NCI-H2029 (cell line): ENCODE measurements around the gene TCL1A.
"Not testable (repeated sequence)": the region's sequence is repeated elsewhere in the genome, so short reads cannot be mapped to it uniquely, and the experiment has no call there.

Source experiments
- DNase-seq: peaks from one replicate; lab custom pipeline; 2025; lab: John Stamatoyannopoulos, UW

Gene TCL1A

GRCh38 chr14:95713596-95714371, at the start of gene TCL1A:
TCL1A (minus strand) TSS chr14:95714125; CDS start chr14:95714066, 59 bp downstream.
- no peak for DNase-seq

- not testable (repeated sequence) for DNase-seq
Observed at GRCh38 chr14:95763032-95763431, 49.1 kb upstream of the TCL1A start.

GRCh38 chr14:95761436-95761835, 47.5 kb upstream of the TCL1A start:
- DNase-seq: no peak

GRCh38 chr14:95760596-95760995, 46.7 kb upstream of the TCL1A start:
- DNase-seq: no peak

- DNase-seq: no peak
Observed at GRCh38 chr14:95759941-95760340, 46.0 kb upstream of the TCL1A start.

- DNase-seq: no peak
Observed at GRCh38 chr14:95758331-95758730, 44.4 kb upstream of the TCL1A start.

- no peak for DNase-seq
Observed at GRCh38 chr14:95756751-95757150, 42.8 kb upstream of the TCL1A start.

GRCh38 chr14:95756127-95756526, 42.2 kb upstream of the TCL1A start:
- DNase-seq: no peak

GRCh38 chr14:95741781-95742180, 27.9 kb upstream of the TCL1A start:
- DNase-seq: no peak

- peak; percentile 58 for DNase-seq
Observed at GRCh38 chr14:95741038-95741490, 27.1 kb upstream of the TCL1A start.

GRCh38 chr14:95739356-95739755, 25.4 kb upstream of the TCL1A start:
- no peak for DNase-seq

GRCh38 chr14:95733212-95733611, 19.3 kb upstream of the TCL1A start:
- DNase-seq: no peak

GRCh38 chr14:95730126-95730525, 16.2 kb upstream of the TCL1A start:
- no peak for DNase-seq

GRCh38 chr14:95729402-95730028, 15.6 kb upstream of the TCL1A start:
- not testable (repeated sequence) for DNase-seq

- DNase-seq: peak; percentile 17
Observed at GRCh38 chr14:95727056-95727700, 13.3 kb upstream of the TCL1A start.

GRCh38 chr14:95725685-95726336, 11.9 kb upstream of the TCL1A start:
- no peak for DNase-seq

- no peak for DNase-seq
Observed at GRCh38 chr14:95722525-95723190, 8.7 kb upstream of the TCL1A start.

GRCh38 chr14:95712398-95712797, 1.5 kb downstream of the TCL1A start:
- DNase-seq: no peak

GRCh38 chr14:95711476-95712176, 2.3 kb downstream of the TCL1A start:
- DNase-seq: no peak

GRCh38 chr14:95710106-95710505, 3.8 kb downstream of the TCL1A start:
- DNase-seq: no peak

- DNase-seq: no peak
Observed at GRCh38 chr14:95707327-95707726, 6.6 kb downstream of the TCL1A start.
